Left lobe of liver (tissue), 2 donors: ENCODE data around the gene HK1. TPM values are rescaled to one million over a fixed set of nuclear protein-coding genes. Genes with fewer than 3 reads are reported as not detected.

Experiments used
- ATAC-seq: fragments of 200-7000 bp; cut with Tn5 transposase; one replicate; pipeline ENCODE4 v1.9.1; 2020; ENCODE audit warnings: mild to moderate bottlenecking, moderate library complexity
- DNase-seq: peaks from one replicate; pipeline ENCODE4 v3.0.0-alpha.2; 2020; ENCODE audit warnings: low spot score
- total RNA-seq: library from RNA; stranded (reverse); gene quantifications from one replicate; pipeline ENCODE4 v1.2.1, GENCODE V29; 2021
- donor health status: DM: no; HTN: no; CAD: no; lungs with moderate emphysema.
- donor health status: DM: no; HTN: yes; CAD: no.

The HK1 gene
- total RNA-seq, 1 donor from 2014 or later: 6.8 TPM

DNA sequence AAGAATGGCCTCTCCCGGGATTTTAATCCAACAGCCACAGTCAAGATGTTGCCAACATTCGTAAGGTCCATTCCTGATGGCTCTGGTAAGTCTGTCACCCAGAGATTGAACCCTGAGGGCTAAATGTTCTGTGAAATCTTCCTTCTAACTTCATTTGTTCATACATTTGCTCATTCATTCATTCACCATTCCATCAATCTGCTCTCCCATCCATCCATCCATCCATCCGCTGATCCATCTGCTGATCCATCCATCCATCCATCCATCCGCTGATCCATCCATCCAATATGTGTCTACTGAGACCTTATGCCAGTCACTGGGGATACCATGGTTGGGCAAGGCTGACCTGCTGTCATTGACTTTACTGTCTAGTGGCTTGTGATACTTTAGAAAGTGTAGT is 65.6 kb downstream of the HK1 start:
- ATAC-seq (no peak), DNase-seq (no peak)

GRCh38 chr10:69344591-69345252 is 66.4 kb downstream of the HK1 start:
- DNase-seq: no peak
- no peak for ATAC-seq

DNA sequence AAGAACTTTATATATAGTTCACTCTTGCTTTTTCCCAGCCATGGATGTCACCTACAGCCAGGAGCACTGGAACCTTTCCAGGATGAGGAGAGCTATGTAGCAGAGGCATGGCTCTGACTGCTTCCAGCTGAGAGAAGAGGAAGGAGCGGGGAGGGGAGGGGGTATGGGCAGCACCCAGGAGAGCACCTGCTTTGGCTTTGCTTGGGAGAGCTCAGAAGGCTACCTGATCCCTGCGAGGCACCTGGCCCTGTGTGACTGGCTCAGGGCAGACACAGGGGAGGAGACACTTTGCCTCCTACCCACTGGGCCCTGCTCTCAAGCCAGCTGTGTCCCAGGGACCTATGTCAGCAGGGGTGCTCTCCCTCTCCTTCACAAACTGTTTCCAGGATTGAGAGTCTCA is 67.1 kb downstream of the HK1 start:
- ATAC-seq: no peak
- no peak for DNase-seq

- ATAC-seq: peak; percentile 26
Measured at GRCh38 chr10:69345890-69346474, 67.7 kb downstream of the HK1 start.

GRCh38 chr10:69346776-69347175 is 68.5 kb downstream of the HK1 start:
- DNase-seq (no peak), ATAC-seq (no peak)

More at GRCh38 chr10:69345890-69346474, 67.7 kb downstream of the HK1 start:
- no peak for DNase-seq

GRCh38 chr10:69348816-69349541 is 70.7 kb downstream of the HK1 start:
- ATAC-seq (no peak), DNase-seq (no peak)

GRCh38 chr10:69349542-69349888 is 71.2 kb downstream of the HK1 start:
- no peak for ATAC-seq
- no peak for DNase-seq

DNA sequence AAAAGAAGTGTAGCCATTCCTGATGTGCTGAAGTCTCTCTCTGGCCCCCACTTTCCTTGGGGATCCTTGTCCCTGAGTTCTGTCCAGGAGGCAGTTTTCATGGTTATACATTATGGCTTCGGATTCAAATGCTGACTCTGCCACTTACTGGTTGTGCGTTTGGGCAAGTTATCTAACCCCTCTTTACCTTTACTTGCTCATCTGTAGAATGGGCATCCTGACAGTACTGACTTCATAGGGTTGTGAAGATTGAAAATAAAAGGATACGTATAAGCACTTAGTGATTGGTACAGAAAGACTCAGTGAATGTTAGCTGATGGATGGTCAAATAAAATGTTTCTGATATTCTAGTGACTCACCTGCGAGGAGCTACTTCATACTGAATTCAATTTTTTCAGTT is 73.3 kb downstream of the HK1 start:
- ATAC-seq: no peak
- no peak for DNase-seq

- no peak for ATAC-seq
- DNase-seq: no peak
Measured at GRCh38 chr10:69352569-69353264, 74.4 kb downstream of the HK1 start.

- ATAC-seq (no peak), DNase-seq (no peak)
Measured at GRCh38 chr10:69353977-69354635, 75.8 kb downstream of the HK1 start.

- ATAC-seq (no peak), DNase-seq (no peak)
Measured at GRCh38 chr10:69356187-69356586, 77.9 kb downstream of the HK1 start.

- no peak for DNase-seq
- no peak for ATAC-seq
Measured at GRCh38 chr10:69358148-69358795, 80.0 kb downstream of the HK1 start.

- ATAC-seq: no peak
- DNase-seq: no peak
Measured at GRCh38 chr10:69359148-69359547, 80.9 kb downstream of the HK1 start.

DNA sequence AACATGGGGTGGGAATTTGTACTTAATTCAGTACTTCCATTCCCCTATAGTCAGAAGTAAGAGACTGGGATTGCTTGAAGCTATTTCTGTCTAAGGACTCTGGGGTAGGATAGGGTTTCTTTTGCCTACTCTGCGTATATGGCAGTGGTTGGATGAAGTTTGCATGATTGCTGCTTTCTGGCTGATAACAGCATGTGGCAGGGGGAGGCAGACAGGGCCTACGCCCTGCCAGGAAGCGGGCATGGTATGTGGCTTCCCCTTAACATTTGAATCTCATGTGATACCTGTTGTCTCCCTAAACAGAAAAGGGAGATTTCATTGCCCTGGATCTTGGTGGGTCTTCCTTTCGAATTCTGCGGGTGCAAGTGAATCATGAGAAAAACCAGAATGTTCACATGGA is 81.3 kb downstream of the HK1 start:
- ATAC-seq: no peak
- DNase-seq: no peak

GRCh38 chr10:69360485-69361302 is 82.4 kb downstream of the HK1 start:
- no peak for DNase-seq
- ATAC-seq: peak; percentile 80

DNA sequence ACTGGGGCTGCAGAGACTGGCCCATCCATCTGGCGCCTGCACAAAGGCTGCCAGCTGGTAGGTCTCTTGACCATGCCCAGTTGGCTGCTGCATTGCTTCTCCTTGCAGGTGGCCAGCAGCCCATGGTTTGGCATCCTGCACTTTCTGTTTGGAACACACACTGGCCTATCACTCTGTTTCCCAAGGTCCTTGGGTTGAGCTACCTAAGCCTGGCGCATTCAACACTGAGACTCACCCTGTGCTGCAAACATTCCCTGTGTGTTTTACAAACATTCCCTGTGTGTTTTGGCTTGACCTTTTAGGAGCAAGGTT is 83.0 kb downstream of the HK1 start:
- DNase-seq (no peak), ATAC-seq (peak; percentile 66)

GRCh38 chr10:69362471-69362954 is 84.2 kb downstream of the HK1 start:
- DNase-seq: no peak
- ATAC-seq: no peak

DNA sequence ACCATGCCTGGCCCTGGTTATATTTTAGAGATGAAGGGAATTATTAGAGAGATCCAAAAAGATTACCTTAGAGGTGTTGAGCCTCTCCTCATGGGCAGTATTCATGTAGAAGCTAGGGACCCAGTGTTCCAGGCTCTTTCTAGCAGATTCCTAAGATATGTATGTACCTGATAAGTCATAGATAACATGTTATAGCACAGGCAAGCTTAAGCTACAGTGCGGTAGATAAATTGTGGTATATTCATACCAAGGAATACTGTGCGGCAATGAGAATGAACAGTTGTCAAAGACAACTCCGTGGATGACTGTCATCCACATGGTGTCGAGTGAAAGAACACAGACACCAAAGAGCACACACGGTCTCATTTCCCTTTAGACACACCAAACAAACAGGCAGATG is 85.4 kb downstream of the HK1 start:
- no peak for ATAC-seq

GRCh38 chr10:69364232-69364940 is 86.1 kb downstream of the HK1 start:
- DNase-seq (no peak), ATAC-seq (no peak)

More for the DNA sequence above, 85.4 kb downstream of the HK1 start:
- DNase-seq: no peak
